Suprapubic skin (tissue), 4 donors: ENCODE data around the gene SLC25A14. TPM values are rescaled to one million over a fixed set of nuclear protein-coding genes. Genes with fewer than 3 reads are reported as not detected.
"Not testable (repeated sequence)": the region's sequence is repeated elsewhere in the genome, so short reads cannot be mapped to it uniquely, and the experiment has no call there.

Source experiments
- DNase-seq, 2 donors: peaks; one replicate each; pipeline ENCODE4 v3.0.0-alpha.2; 2019; ENCODE audit warnings: low spot score in 2 of 2
- H3K27ac ChIP-seq: fragments of 200-600 bp; sonication (generic); one replicate; pipeline ENCODE4 v1.5.1; 2019
- H3K27me3 ChIP-seq: fragments of 200-600 bp; sonication (generic); one replicate; pipeline ENCODE4 v1.5.1; 2019
- H3K36me3 ChIP-seq: fragments of 200-600 bp; sonication (generic); one replicate; pipeline ENCODE4 v1.5.1; 2019
- H3K4me1 ChIP-seq: fragments of 200-600 bp; sonication (generic); one replicate; pipeline ENCODE4 v1.5.1; 2019
- H3K4me3 ChIP-seq: fragments of 200-600 bp; sonication (generic); one replicate; pipeline ENCODE4 v1.5.1; 2019; ENCODE audit warnings: mild to moderate bottlenecking
- H3K9me3 ChIP-seq: fragments of 200-600 bp; sonication (generic); one replicate; pipeline ENCODE4 v1.5.1; 2019
- EP300 ChIP-seq: sonication (generic); formaldehyde crosslinking; IDR thresholded peaks from one replicate; pipeline ENCODE4 v1.6.1; 2017; ENCODE audit warnings: antibody characterized with exemption
- POLR2A ChIP-seq, 2 donors: fragments of 450-650 bp; IDR thresholded peaks; one replicate each; pipeline ENCODE4 v1.6.1; 2017; ENCODE audit warnings: antibody characterized with exemption in 2 of 2, mild to moderate bottlenecking in 2 of 2, moderate library complexity in 2 of 2
- POLR2AphosphoS5 ChIP-seq, 3 donors: sonication (generic); formaldehyde crosslinking; IDR thresholded peaks; one replicate each; pipeline ENCODE4 v1.6.1; 2017; ENCODE audit warnings: antibody characterized with exemption in 3 of 3
- WGBS: methylation state at CpG from one replicate; pipeline ENCODE4 v1.1.5; 2018; 5-methylcytosine and 5-hydroxymethylcytosine counted together
- total RNA-seq, 4 donors: library from RNA; depleted of rRNA; stranded (reverse); fragments of >200 nt; gene quantifications; one replicate each; pipeline ENCODE4 v1.1.0, GENCODE V29; 2016
- TF ChIP-seq, protein P1 (sequence below), 2 donors: fragments of 200-600 bp in 1 of 2; fragments of 450-650 bp in 1 of 2; sonication (generic) in 1 of 2; IDR thresholded peaks; one replicate each; pipeline ENCODE4 v1.5.1; 2016 to 2019; ENCODE audit warnings: antibody characterized with exemption in 2 of 2, mild to moderate bottlenecking in 1 of 2, moderate library complexity in 1 of 2

The SLC25A14 gene
- total RNA-seq, 4 donors from 2014 or later = 11.1 to 45.8 (median 15.7) TPM

DNA sequence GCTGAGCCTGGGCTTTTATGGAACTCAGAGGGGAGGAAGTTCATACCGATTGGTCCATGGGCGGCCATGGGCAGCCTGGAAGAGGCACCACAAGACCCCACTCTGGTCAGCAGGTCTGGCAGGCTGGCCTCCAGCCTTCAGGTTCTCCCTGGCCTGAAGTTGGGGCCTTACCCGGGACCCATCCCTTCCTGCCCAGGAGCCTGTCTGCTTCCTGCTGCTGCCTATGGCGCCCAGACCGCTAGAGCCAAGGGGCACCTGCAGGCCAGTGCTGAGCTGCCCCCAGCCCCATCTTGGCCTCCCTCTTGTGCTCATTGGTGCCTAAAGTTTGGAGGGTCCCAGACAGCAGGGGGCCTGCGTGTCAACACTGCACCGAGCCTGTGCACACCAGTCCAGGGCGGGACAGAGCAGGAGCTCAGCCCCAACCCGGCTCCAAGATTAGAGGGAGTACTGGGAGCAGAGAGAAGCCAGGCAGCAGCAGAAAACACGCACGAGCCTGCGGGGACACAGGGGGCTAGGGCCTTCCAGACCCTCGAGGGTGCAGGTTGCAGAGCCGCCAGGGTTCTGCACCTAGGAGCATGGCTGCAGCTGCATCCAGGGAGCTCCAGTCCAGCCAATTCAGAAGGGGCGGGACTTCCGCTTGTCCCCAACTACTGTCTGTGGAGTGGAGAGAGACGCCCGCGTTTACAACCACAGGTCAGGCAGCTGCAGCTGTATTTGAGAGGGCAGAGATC, 40.3 kb upstream of the SLC25A14 start:
- Histone ChIP-seq H3K9me3 (no peaks in the 10 kb centered on the region), H3K27ac (no peak overlapping the region), H3K36me3 (no peaks in the 10 kb centered on the region), H3K4me1 (no peaks in the 10 kb centered on the region), H3K27me3 (no peaks in the 10 kb centered on the region), H3K4me3 (no peak overlapping the region)
- TF ChIP-seq POLR2AphosphoS5 (IDR thresholded peaks at IDR 0.05) = no peak
- TF ChIP-seq EP300 = no peak
- TF ChIP-seq, protein P1, sequence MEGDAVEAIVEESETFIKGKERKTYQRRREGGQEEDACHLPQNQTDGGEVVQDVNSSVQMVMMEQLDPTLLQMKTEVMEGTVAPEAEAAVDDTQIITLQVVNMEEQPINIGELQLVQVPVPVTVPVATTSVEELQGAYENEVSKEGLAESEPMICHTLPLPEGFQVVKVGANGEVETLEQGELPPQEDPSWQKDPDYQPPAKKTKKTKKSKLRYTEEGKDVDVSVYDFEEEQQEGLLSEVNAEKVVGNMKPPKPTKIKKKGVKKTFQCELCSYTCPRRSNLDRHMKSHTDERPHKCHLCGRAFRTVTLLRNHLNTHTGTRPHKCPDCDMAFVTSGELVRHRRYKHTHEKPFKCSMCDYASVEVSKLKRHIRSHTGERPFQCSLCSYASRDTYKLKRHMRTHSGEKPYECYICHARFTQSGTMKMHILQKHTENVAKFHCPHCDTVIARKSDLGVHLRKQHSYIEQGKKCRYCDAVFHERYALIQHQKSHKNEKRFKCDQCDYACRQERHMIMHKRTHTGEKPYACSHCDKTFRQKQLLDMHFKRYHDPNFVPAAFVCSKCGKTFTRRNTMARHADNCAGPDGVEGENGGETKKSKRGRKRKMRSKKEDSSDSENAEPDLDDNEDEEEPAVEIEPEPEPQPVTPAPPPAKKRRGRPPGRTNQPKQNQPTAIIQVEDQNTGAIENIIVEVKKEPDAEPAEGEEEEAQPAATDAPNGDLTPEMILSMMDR (IDR thresholded peaks at IDR 0.05) = no peak
- no peak for TF ChIP-seq POLR2A (IDR thresholded peaks at IDR 0.05)
- WGBS = 62% methylated on average over 5 of the region's 19 CpGs
- DNase-seq = no peak

DNA sequence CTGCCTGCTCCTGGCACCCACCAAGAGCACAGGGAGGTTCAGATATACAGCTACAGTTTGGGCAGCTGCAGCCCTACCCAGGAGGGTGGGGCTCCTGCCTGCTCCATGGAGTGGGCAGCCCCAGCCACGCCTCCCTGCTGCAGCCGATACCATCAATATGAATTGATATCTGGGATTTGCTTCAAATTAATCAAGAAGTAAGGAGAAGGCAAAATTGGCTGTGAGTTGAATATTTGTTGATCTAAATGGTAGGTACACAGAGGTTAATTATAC, 39.8 kb upstream of the SLC25A14 start:
- Histone ChIP-seq H3K4me3 (no peak overlapping the region), H3K36me3 (no peaks in the 10 kb centered on the region), H3K27ac (no peak overlapping the region), H3K9me3 (no peaks in the 10 kb centered on the region), H3K27me3 (no peaks in the 10 kb centered on the region), H3K4me1 (no peaks in the 10 kb centered on the region)
- DNase-seq = no peak
- WGBS = 62% methylated on average over 2 of the region's 2 CpGs
- TF ChIP-seq EP300 (no peak), POLR2A (IDR thresholded peaks at IDR 0.05) (no peak), POLR2AphosphoS5 (IDR thresholded peaks at IDR 0.05) (no peak)
- TF ChIP-seq, protein P1 (IDR thresholded peaks at IDR 0.05) = no peak

DNA sequence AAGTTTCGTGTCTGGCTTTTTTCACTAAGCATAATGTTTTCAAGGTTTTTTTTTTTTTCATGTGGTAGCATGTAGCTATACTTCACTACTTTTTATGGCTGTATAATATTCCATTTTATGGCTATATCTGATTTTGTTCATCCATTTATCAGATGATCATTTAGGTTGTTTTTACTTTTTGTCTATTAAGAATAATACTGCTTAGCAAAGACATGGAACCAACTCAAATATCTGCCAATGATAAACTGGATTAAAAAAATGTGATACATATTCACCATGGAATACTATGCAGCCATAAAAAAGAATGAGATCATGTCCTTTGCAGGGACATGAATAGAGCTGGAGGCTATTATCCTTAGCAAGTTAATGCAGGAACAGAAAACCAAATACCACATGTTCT, 38.3 kb upstream of the SLC25A14 start:
- no peaks in the 10 kb centered on the region for H3K27me3 ChIP-seq
- no peak overlapping the region for H3K27ac ChIP-seq
- no peaks in the 10 kb centered on the region for H3K9me3 ChIP-seq
- no peaks in the 10 kb centered on the region for H3K4me1 ChIP-seq
- no peak for DNase-seq
- no peak overlapping the region for H3K4me3 ChIP-seq
- TF ChIP-seq POLR2A (IDR thresholded peaks at IDR 0.05) (no peak), EP300 (no peak), POLR2AphosphoS5 (IDR thresholded peaks at IDR 0.05) (no peak)
- TF ChIP-seq, protein P1 (IDR thresholded peaks at IDR 0.05) = no peak
- H3K36me3 ChIP-seq = no peaks in the 10 kb centered on the region
- WGBS = 68% methylated on average over 1 of the region's 1 CpG

DNA sequence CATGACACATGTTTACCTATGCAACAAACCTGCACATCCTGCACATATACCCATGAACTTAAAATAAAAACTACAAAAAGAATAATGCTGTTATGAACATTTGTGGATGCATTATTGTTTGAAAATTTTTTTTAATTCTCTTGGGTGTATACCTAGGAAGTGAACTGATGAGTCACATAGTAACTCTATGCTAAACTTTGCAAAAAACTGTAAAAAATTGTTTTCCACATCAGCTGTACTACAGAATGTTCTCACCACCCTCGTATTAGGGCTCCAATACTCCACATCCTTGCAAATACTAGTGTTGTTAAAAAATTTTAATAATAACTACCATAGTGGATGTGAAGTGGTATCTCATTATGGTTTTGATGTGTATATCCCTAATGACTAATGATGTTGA, 37.7 kb upstream of the SLC25A14 start:
- Histone ChIP-seq H3K4me3 (no peak overlapping the region), H3K27me3 (no peaks in the 10 kb centered on the region), H3K4me1 (no peaks in the 10 kb centered on the region), H3K9me3 (no peaks in the 10 kb centered on the region), H3K27ac (no peak overlapping the region), H3K36me3 (no peaks in the 10 kb centered on the region)
- no peak for DNase-seq
- WGBS = 69% methylated on average over 1 of the region's 1 CpG
- TF ChIP-seq POLR2A (IDR thresholded peaks at IDR 0.05) (no peak), EP300 (no peak), POLR2AphosphoS5 (IDR thresholded peaks at IDR 0.05) (no peak)
- TF ChIP-seq, protein P1 (IDR thresholded peaks at IDR 0.05) = no peak

DNA sequence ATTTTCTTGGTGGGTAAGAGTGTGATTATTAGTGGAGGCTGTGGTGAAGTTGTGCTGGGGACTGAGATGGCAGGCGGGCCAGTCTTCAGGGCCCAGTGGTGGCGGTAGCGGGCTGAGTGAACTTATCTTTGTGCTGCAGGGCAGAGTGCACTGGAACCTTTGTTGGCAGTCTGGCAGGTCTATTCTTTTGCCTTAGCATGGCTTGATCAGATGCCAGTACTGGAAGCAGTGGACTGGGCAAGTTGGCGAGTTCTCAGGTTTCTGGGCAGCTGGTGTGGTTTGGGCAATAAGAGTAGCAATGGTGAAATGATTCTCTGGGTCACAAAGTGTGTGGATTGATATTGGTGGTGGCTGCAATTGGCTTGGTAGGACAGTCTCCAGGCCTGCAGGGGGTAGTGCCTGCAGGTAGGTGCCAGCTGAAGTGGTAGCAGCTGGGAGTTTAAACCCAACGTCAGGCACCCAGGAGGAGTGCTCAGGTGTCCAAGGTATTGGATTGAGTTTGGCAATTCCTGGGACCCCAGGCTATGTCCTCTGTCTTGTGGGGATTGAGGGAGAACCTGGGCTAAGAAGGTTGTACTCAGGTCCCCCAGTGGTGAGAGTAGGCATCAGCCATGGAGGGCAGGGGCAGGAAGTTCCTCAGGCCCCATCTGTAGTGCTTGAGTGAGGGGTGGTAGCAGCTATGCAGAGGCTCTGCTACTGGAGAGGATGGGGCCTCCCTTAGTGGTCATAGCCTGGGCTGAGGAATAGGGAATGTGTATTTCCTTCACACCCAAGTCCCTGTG, 34.9 kb upstream of the SLC25A14 start:
- 81% methylated on average over 5 of the region's 5 CpGs for WGBS
- no peak overlapping the region for H3K4me3 ChIP-seq
- no peak for DNase-seq
- no peaks in the 10 kb centered on the region for H3K36me3 ChIP-seq
- H3K27me3 ChIP-seq = no peaks in the 10 kb centered on the region
- TF ChIP-seq POLR2AphosphoS5 (IDR thresholded peaks at IDR 0.05) (no peak), POLR2A (IDR thresholded peaks at IDR 0.05) (no peak)
- TF ChIP-seq, protein P1 (IDR thresholded peaks at IDR 0.05) = no peak
- H3K27ac ChIP-seq = no peak overlapping the region
- no peaks in the 10 kb centered on the region for H3K9me3 ChIP-seq
- H3K4me1 ChIP-seq = no peaks in the 10 kb centered on the region

DNA sequence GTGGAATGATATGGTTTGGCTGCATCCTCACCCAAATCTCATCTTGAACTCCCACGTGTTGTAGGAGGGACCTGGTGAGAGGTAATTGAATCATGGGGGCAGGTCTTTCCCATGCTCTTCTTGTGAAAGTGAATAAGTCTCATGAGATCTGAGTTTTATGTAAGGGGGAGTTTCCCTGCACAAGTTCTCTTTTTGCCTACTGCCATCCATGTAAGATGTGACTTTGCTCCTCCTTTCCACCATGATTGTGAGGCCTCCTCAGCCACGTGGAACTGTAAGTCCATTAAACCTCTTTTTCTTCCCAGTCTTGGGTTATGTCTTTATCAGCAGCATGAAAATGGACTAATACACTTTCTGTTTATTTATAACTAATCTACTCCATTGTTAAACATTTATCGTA, 19.8 kb upstream of the SLC25A14 start:
- WGBS = 64% methylated on average over 3 of the region's 3 CpGs

More for the DNA sequence above, 19.8 kb upstream of the SLC25A14 start:
- H3K4me3 ChIP-seq, DNase-seq, H3K9me3 ChIP-seq, H3K4me1 ChIP-seq, H3K27ac ChIP-seq, H3K27me3 ChIP-seq, H3K36me3 ChIP-seq: not testable (repeated sequence)
